ENCODE measurements around the gene CCT5.
"Not testable (repeated sequence)": the region's sequence is repeated elsewhere in the genome, so short reads cannot be mapped to it uniquely, and the experiment has no call there.

The CCT5 gene

DNA sequence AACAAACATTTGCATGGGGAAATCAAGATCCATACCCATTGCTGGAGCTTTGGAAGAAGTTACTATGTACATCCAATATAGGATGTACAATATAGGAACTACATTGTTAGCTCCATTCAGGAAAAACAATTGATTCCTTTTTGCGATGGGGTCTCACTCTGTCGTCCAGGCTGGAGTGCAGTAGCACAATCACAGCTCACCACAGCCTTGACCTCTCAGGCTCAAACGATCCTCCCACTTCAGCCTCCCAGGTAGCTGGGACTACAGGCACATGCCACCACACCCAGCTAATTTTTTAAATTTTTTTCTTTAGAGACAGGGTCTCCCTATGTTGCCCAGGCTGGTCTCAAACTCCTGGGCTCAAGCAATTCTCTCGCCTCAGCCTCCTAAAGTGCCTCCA lies 2.9 kb upstream of the CCT5 start:
- not testable (repeated sequence) for DNase-seq

DNA sequence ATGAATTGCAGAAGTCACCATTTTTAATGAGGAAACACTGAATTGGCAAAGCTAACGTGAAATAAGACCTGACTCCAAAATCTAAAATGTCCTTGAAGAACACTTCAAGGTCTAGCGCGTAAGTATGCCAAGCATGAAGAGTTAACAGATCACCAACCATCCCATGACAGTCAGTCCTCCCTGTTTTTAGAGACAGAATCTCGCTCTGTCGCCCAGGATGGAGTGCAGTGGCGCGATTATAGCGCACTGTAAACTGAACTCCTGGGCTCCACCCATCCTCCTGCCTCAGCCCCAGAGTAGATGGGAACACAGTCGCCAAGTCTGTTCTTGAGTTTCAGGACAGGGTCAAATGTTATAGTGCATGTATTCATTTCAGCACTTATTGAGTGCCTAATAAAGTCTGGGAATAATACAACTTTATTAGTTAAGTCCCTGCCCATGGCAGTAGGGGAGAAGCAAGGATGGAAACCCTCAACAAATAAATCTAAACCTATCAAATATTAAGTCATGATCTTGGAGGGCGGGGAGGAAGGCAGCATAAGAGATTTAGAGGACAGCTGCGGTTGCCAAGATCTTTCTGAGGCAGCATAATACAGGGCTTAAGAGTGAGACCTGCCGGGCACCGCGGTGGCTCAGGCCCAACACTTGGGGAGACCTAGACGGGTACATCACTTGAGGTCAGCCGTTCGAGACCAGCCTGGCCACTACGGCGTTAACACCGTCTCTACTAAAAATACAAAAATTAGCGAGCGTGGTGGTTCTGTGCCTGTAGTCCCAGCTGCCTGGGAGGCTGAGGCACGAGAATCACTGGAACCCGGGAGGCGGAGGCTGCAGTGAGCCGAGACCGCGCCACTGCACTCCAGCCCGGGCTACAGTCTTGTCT lies 1.5 kb upstream of the CCT5 start:
- DNase-seq, result no peak

DNA sequence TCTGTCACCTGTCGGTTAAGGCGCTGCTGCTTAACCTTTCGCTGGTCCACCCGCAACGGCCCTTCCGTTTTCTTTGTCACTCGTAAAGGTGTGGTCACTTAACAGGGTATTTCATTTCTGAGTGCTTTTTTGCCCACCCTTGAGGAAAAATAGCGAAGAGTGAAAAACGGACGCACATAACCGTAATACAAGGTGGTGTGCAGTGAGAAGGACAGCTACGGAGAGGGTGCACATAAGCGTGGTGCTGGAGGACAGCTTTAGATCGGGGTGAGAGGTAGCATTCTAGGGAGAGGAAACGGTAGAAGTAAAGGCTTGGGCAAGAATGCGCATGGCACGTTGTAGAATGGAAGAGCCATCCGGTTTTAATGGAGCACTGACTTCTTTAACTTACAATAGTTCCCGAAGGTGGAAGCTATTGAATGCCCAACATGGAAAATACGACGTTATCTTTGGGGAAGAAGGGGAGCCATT lies 761 bp downstream of the CCT5 start:
- DNase-seq, result peak; percentile 48

DNA sequence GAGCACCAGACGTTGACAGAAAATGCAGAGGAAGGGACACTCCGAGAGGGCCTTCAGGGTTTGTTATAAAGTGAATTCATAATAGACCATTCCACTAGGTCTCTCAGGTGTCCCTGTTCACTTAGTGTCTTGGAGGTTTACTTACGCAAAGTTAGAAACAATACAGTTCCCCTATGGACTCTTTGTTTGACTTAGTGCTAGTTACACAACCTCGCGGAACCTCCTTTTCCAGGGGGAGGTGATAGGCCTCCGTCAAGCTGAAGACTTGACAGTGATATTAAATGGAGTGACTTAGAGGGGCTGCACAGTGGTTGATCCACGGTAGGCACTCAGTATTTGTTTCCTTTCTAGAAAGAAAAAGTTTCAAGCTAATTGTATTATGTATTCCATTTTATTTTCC lies 1.3 kb downstream of the CCT5 start:
- DNase-seq, result peak; percentile 40

DNA sequence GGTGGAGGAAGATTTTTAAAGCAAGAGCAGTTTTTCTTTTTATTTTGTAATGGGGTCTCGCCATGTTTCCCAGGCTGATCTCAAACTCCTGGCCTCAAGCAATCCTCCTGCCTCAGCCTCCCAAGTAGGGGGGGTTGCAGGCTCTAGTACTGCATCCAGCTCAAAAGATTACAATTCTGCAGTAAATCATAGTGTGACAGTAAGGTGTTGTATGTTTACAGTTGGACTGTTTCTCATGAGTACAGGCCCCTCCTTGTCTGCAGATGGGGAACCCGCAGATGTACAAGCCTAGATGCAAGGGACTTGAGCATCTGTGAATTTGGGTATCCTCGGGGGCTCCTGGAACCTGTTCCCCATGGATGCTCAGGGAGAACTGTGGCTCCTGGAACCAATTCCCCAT lies 3.3 kb downstream of the CCT5 start:
- no peak for DNase-seq

DNA sequence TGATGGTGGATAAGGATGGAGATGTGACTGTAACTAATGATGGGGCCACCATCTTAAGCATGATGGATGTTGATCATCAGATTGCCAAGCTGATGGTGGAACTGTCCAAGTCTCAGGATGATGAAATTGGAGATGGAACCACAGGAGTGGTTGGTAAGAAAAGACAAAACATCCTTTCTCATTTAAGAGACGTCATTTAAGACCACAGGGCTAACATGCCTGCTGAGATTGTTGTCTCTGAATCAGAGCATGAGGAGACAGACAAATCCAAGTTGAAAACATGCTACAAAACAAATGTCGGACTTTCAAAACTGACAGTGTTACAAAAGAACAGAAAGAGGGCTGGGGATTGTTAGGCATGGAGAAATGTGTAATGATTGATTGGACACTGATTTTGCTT lies 4.6 kb downstream of the CCT5 start:
- DNase-seq, result no peak

DNA sequence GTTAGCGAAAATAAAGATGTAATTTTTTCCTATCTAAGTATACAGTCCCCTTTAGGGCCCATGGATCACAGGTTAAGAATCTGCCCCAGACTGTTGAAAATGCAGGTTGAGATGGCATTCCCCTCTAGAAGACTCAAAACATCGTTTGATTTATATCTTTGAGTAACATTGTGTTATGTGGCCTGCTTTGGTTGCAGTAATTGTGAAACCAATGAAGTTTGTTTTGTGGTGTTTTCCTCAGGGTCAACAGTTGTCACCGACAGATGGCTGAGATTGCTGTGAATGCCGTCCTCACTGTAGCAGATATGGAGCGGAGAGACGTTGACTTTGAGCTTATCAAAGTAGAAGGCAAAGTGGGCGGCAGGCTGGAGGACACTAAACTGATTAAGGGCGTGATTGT lies 7.8 kb downstream of the CCT5 start:
- no peak for DNase-seq

DNA sequence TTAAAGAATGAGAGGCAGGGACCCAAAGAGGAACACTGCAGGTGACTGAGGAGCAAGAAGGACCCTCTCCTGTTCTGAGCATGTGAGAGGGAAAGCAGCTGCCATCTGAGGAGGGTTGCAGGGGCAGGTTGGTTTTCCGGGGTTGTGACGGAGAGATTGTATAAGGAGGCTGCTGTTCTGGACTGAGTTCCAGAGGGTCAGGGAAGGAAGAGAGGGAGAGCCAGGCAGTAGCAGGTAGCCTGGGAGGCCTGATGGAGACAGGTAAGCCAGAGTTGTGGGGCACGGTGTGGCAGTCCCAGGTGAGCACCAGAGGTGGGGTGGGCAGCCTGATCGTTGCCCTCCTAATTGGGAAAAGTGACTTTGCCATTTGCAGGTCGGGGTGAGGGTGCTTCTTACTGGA lies 9.8 kb downstream of the CCT5 start:
- no peak for DNase-seq

DNA sequence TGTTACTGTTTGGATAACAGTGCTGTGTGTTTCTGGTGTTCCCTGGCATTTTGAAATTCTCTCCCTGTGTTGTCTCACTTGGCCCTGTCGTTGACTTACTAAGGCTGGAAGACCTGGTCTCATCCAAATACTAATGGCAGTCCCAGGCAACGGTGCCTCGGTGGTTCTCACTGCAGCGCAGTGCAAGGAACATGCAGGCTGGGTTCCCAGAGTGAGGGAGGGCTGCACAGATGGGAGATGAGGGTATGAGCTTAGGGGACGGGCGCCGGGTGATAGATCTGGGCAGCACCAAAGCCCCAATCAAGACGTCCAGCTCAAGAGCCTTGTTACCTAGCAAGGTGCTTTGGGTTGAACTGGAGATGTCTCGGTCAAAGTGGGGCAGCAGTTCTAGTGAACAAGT lies 11.0 kb downstream of the CCT5 start:
- no peak for DNase-seq

DNA sequence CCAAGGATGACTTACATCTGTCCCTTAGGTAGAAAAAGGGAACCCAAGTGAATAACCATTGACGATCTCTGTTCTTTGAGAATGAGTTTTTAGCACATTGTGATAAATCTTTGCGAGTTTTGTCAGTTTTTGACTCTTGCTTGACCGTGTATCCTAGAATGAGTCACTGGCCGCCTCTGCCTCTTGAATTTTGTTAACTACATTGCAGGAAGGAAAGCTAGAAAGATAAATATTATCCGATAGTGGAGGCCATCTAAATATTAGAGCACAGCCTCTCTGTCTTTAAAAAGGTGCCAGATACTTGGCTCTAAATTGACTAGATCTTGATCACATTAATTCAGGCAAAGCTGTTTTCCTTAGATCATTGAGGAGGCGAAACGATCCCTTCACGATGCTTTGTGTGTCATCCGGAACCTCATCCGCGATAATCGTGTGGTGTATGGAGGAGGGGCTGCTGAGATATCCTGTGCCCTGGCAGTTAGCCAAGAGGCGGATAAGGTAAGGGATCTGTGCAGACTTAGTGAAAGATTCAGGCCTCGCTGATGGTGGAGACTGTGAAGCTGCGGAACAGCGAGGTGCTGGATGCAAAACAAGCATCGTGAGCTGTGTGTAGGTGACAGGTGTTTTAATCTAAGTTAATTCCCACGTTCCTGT lies 12.2 kb downstream of the CCT5 start:
- DNase-seq, result no peak

DNA sequence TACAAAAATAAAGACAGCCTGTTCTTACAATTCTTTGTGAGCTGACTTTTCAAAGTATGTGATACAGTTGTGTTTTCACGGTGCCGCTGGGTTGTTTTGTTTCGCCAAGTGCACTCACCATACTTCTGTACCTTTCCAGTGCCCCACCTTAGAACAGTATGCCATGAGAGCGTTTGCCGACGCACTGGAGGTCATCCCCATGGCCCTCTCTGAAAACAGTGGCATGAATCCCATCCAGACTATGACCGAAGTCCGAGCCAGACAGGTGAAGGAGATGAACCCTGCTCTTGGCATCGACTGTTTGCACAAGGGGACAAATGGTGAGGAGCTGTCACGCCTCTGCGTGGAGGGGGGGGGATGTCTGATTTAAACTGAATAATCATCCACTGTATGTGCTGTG lies 12.9 kb downstream of the CCT5 start:
- no peak for DNase-seq

DNA sequence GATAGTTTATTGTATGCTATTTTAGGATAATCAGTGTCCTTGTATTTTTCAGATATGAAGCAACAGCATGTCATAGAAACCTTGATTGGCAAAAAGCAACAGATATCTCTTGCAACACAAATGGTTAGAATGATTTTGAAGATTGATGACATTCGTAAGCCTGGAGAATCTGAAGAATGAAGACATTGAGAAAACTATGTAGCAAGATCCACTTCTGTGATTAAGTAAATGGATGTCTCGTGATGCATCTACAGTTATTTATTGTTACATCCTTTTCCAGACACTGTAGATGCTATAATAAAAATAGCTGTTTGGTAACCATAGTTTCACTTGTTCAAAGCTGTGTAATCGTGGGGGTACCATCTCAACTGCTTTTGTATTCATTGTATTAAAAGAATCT lies 14.5 kb downstream of the CCT5 start:
- no peak for DNase-seq

DNA sequence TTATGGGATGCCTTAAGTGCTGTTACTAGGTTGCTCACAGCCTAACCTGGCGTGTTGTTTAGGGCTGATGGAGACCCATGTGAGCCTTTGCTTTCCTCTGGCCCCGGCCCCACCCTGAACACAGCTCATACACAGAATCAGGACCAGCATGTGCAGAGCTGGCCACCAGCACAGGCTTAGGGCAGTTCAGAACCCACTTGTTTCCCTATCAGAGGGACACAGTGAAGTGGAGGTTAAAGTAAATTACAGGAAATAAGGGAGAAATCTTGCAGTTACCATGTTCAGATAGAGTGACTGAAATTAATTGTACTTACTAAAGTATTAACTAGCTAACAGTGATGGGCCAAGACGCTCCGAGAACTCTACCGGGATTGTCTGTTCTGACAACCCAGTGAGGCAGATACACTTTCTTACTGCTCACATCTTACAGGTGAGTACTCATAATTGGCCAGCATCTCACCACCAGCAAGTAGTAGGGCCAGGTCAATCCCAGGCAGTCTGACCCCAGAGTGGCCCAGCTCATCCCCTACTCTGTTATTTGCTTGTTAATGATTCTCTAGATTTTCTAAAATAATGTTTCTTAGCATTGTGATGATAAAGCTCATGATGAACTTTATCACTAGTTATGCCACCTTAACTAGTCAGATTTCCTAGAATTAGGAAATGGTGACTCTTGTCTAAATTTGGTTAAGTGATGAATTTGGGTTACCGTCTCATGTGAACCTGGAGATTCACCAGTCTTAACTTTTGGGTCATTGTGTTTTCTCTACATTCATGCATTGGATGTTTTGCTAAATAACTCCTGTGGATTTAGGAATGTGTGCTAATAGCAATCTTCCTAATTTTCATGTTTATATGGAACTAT lies 15.4 kb downstream of the CCT5 start:
- DNase-seq, result no peak

DNA sequence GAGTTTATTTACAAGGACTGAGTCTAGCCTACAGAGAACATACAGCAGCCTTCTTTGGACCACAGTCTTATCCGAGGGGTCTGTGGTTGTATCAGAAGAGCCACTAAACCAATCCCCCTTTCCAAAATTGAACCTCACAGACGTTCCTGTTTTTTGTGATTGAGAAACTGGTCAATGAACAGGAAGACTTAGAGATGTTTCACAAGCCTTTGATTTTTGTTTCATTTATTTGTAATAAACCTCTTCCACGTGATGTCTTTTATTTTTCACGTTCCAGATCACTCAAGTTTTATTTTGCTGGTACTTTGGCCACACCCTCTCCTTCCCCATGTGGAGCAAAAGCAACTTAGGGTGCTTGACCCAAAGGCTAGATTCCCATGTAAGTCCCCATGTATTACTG lies 16.1 kb downstream of the CCT5 start:
- no peak for DNase-seq

DNA sequence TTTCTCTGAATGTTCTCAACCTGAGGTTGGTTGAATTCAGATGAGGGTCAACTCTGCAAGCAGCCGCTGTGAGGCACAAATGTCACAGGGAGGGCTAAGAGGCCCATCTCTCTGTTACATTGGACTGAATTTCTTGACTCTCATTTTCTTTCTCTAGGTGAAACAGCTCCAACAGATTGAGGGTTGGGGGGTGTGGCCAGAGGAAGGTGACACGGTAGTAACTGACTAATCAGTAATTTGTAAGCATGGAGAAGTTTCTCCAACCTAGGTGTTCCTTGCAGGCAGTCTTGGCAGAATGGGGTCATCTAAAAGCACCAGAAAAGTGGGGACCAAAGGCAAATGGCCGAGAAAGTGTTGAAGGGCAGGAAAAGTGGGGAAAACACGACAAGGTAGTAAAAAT lies 16.8 kb downstream of the CCT5 start:
- no peak for DNase-seq

DNA sequence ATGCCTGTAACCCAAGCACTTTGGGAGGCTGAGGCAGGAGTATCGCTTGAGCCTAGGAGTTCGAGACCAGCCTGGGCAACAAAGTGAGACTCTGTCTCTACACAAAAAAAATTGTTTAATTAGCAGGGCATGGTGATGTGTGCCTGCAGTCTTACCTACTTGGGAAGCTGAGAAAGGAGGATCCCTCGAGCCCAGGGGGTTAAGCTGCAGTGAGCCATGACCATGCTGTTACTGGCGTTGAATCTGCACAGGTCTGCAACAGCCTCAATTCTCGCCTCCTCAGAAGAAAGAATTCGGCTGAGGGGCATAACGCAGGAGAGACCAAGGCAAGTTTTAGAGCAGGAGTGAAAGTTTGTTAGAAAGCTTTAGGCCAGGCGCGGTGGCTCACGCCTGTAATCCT lies 18.0 kb downstream of the CCT5 start:
- no peak for DNase-seq

DNA sequence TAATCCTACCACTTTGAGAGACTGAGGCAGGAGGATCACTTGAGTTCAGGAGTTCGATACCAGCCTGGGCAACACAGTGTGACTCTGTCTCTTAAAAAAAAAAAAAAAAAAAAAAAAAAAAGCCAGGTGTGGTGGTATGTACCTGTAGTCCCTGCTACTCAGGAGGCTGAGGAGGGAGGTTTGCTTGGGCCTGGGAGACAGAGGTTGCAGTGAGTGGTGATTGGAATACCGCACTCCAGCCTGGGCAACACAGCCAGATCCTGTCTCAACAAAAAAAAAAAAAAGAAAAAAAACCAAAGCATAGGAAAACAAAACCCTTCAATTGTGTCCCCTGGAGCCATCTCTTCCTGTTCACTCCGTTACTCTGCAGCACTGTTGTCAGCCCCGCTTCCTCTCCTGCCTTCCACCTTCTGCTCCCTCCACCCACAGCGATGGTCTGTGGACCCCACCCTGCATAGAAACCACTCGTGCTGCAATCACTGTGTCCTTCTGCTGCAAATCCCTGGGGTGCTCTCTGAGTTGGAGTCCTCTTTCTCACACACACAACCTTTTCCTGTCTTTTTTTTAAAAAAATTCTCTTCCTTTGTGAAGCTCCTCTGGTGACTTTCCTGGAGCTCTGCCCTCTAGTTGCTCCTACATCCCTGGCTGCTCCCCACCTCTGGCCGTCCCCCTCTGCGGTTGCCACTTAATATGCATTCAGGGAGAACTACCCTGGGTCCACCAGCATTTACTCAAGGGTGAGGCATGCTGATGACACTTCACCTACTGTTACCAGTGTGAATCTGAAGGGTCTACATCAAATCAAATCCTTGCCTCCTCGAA lies 22.2 kb downstream of the CCT5 start:
- no peak for DNase-seq

DNA sequence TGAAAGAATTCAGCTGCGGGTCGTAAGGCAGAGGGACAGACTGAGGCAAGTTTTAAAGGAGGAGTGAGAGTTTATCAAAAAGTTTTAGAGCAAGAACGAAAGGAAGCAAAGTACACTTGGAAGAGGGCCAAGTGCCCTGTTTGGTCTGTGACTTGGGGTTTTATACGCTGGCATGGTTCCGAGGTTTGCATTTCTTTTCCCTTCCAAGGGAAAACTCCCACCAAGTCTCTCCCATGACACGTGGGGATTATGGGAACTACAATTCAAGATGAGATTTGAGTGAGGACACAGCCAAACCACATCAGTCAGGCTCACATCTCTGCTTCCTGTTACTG lies 22.8 kb downstream of the CCT5 start:
- DNase-seq, result not testable (repeated sequence)

DNA sequence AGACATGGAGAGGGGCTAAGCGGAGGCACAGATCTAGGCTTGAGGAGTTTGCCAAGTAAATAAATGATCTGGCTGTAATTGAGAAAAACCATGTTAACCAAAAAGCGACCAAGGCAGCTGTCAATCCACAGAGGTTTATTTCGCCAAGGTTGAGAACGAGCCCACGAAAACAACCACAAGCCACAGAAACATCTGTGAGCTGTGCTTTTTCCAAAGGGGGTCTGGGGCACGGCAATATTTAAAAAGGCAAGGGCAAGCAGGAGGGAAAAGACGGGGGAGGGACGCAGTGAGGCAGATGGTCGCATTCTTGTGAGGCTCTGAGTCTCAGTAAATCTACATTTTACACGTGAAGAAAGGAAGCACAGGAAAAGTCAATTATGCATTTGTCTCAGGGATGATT lies 25.4 kb downstream of the CCT5 start:
- no peak for DNase-seq

DNA sequence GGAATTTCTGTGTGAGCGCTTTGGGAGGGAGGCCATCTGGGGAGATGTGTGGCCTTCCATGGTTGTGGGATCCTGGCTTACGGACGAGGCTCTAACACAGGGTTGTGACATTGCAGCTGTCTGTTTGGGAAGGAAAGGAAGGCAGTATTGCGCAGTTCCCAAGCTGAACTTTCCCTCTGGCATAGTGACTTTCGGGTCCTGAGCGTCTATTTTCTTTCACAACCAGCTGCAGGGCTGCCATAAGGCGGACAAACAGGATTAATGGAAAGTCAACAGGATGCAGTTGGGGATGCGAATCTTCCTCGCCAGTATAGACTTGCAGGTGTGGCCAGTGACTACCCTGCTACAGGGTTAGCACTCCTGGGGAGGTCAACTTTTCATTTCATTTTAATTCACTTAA lies 25.9 kb downstream of the CCT5 start:
- no peak for DNase-seq

DNA sequence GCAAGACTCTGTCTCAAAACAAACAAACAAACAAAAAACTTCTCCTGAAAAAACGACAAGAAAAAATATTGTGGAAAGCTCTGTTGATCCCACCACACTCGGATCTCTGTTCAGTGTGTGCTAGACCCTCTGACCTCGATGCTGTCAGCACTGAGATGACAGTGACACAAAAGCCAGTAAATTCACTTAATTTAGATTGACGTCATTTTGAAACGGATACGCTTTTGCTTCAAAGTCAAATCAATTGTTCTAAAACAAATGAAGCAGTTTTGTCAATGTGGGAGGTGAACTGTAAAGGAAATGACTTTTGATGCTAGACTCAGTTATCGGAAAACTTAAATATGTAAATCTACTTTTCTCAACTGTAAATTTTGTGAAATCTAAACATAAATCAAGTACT lies 26.6 kb downstream of the CCT5 start:
- DNase-seq, result no peak

DNA sequence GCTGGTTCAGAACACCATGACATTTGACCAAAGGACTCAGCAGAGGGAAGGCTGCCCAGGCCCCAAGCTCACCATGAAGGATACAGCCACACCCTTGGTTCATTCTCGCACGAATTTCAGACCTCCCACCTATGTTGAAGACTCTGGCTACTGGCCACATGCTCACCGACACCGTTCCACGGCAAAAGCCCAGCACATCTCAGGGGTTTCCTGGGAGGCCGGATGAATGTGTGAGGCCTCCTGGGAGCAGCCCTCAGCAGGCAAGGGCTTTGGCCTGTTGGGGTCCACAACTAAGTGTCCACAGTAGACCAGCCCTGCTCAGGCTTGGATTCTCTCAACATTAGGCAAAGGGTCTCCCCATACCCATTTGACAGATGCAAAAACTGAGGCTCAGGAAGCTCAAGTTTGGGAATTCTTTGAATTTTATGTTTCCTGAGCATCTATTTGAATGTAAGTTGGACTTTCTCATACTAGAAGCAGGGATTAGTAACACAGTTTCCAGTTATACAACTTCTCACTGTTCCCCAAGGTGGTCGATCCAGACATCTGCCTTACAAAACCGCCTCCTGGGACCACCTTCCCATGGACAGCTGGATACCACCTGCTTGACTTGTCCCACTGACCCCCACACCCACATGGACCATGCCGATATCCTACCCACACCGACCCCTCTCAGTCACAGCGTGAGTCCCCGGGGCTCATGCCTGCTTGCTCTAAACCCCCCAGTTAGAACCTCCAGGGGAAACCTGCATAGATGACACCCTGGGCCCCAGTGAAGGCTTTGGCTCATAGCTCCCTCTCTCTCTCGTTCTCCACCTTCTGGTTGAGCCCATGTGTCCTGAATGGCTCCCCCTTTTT lies 27.9 kb downstream of the CCT5 start:
- no peak for DNase-seq
